Testis (tissue), 3 donors: ENCODE results near the gene INHBB. TPM values are rescaled to one million over a fixed set of nuclear protein-coding genes. Genes with fewer than 3 reads are reported as not detected.
"Not testable (repeated sequence)": the region's sequence is repeated elsewhere in the genome, so short reads cannot be mapped to it uniquely, and the experiment has no call there.

ENCODE experiments used
- DNase-seq: peaks from one replicate; pipeline ENCODE4 v3.0.0-alpha.2; 2019
- H3K27ac ChIP-seq, 2 donors: fragments of 200-600 bp; sonication (generic); one replicate each; pipeline ENCODE4 v1.5.1; 2019
- H3K27me3 ChIP-seq: fragments of 200-600 bp; sonication (generic); one replicate; pipeline ENCODE4 v1.5.1; 2019
- H3K36me3 ChIP-seq: fragments of 200-600 bp; sonication (generic); one replicate; pipeline ENCODE4 v1.5.1; 2017; ENCODE audit warnings: low read depth; ENCODE audit errors: missing control alignments
- H3K4me1 ChIP-seq: fragments of 200-600 bp; sonication (generic); one replicate; pipeline ENCODE4 v1.5.1; 2019
- H3K4me3 ChIP-seq, 2 donors: fragments of 200-600 bp; sonication (generic); one replicate each; pipeline ENCODE4 v1.5.1; 2017 to 2019
- H3K9me3 ChIP-seq: fragments of 200-600 bp; sonication (generic); one replicate; pipeline ENCODE4 v1.5.1; 2017
- CTCF ChIP-seq, 3 experiments: fragments of 450-650 bp in 2 of 3; fragments of 200-600 bp in 1 of 3; sonication (generic) in 1 of 3; IDR thresholded peaks; one replicate each; pipeline ENCODE4 v1.5.1; 2016 to 2019; ENCODE audit warnings: antibody characterized with exemption in 3 of 3, mild to moderate bottlenecking in 2 of 3, moderate library complexity in 1 of 3
- POLR2A ChIP-seq: fragments of 450-650 bp; IDR thresholded peaks from one replicate; pipeline ENCODE4 v1.6.1; 2017; ENCODE audit warnings: antibody characterized with exemption, mild to moderate bottlenecking, moderate library complexity
- WGBS, 2 donors: methylation state at CpG; one replicate each; pipeline ENCODE4 v1.1.5; 2018; 5-methylcytosine and 5-hydroxymethylcytosine counted together
- intact Hi-C: fragments of 100-400 bp; cut with DNase I; formaldehyde crosslinking; loops from one replicate; pipeline ENCODE4 v1.15.1; 2023; ENCODE audit warnings: low total_unique reads
- polyA plus RNA-seq: library from polyadenylated mRNA; stranded (reverse); fragments of 350-450 nt; fragmentation: Illumina TruSeq; extraction: RNeasy Lipid Tissue Mini Kit (QIAGEN cat#74804); gene quantifications from one replicate; pipeline ENCODE4 v1.2.3, GENCODE V29; 2014; ENCODE audit warnings: low read depth, low replicate concordance; ENCODE audit not compliant: insufficient read depth
- total RNA-seq, 2 donors: library from RNA; depleted of rRNA; stranded (reverse); fragments of >200 nt; gene quantifications; one replicate each; pipeline ENCODE4 v1.2.3, GENCODE V29; 2016

The INHBB gene
- total and polyA plus RNA-seq, 3 donors from 2014 or later: 46.1 to 123 (median 55.4) TPM

- intact Hi-C loops: no loop called here
- Histone ChIP-seq H3K4me1 (no peaks in the 10 kb centered on the region), H3K9me3 (no peaks in the 10 kb centered on the region), H3K27ac (no peak overlapping the region), H3K36me3 (no peaks in the 10 kb centered on the region), H3K27me3 (no peaks in the 10 kb centered on the region), H3K4me3 (no peak overlapping the region)
- TF ChIP-seq POLR2A: no peak
- TF ChIP-seq CTCF (IDR thresholded peaks at IDR 0.05): no peak
- no peak for DNase-seq
- WGBS, 2 donors: 95 to 96% methylated on average over 5 of the region's 5 CpGs
Measured at GRCh38 chr2:120305937-120306490, 39.9 kb upstream of the INHBB start.

- no peak for DNase-seq
- intact Hi-C loops: no loop called here
Measured at GRCh38 chr2:120307482-120307881, 38.5 kb upstream of the INHBB start.

DNA sequence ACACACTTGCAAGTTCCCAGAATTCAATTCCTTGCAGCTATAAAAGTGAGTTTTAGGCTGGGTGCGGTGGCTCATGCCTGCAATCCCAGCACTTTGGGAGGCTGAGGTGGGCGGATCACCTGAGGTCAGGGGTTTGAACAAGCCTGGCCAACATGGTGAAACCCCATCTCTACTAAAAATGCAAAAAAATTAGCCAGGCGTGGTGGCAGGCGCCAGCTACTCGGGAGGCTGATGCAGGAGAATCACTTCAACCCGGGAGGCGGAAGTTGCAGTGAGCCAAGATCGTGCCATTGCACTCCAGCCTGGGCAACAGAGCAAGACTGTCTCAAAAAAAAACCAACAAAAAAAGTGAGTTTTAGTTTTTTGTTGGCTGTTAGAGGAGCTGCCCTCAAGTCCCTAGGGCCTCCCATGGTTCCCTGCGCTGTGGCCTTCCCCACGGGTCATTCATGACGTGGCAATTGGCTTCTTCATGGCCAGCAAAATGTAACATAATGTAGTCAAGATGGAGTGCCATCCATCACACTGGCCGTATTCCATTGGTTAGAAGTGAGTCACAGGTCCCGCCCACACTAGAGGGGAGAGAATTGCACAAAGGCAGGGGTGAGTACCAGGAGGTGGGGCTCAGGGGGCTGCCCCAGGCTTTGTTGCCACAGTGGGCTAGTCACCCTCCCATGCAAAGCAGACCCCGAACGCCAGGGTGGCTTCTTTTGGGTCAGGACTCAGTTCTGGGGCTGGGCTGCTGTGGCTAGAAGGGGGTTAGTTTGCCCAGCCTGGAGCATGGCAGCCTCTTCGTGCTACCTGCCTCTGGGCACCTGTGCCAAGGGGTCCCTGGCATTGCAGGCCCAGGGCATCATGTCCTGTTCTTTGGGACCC is 37.7 kb upstream of the INHBB start:
- no peak for DNase-seq
- intact Hi-C loops: no loop called here
- no peaks in the 10 kb centered on the region for H3K36me3 ChIP-seq
- H3K27me3 ChIP-seq: no peaks in the 10 kb centered on the region
- H3K27ac ChIP-seq: no peak overlapping the region
- H3K9me3 ChIP-seq: no peaks in the 10 kb centered on the region
- TF ChIP-seq CTCF (IDR thresholded peaks at IDR 0.05): no peak
- no peak for TF ChIP-seq POLR2A
- 94% methylated on average over 13 to 16 of the region's 16 CpGs for WGBS, 2 donors
- H3K4me3 ChIP-seq: no peak overlapping the region
- H3K4me1 ChIP-seq: peaks cover 3% of the 10 kb centered on the region

More at GRCh38 chr2:120307482-120307881, 38.5 kb upstream of the INHBB start:
- no peak overlapping the region for H3K4me3 ChIP-seq
- H3K4me1 ChIP-seq: no peaks in the 10 kb centered on the region
- no peak overlapping the region for H3K27ac ChIP-seq
- 65 to 73% methylated on average over 7 of the region's 7 CpGs for WGBS, 2 donors
- no peaks in the 10 kb centered on the region for H3K27me3 ChIP-seq
- TF ChIP-seq POLR2A (no peak), CTCF (IDR thresholded peaks at IDR 0.05) (no peak)
- no peaks in the 10 kb centered on the region for H3K36me3 ChIP-seq
- H3K9me3 ChIP-seq: no peaks in the 10 kb centered on the region

DNA sequence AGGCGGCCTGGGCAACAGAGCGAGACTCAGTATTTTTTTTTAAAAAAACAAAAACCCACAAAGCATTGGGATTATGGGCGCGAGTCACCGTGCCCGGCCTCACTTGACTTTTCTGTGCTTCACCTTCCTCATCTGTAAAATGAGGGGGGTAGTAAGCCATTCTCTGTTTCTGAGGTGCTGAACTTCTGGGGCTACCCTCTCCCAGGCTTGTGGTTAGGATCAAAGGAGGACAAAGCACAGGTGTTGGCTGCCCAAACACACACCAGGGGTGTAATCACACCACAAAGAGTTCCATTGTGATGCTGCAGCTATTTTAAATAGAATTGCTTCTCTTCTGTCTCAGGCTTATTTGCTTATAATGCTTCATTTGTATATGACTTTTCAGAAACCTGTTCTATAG is 35.8 kb upstream of the INHBB start:
- Histone ChIP-seq H3K9me3 (no peaks in the 10 kb centered on the region), H3K27me3 (no peaks in the 10 kb centered on the region), H3K36me3 (no peaks in the 10 kb centered on the region), H3K4me3 (no peak overlapping the region), H3K27ac (no peak overlapping the region), H3K4me1 (peaks cover 9% of the 10 kb centered on the region)
- WGBS, 2 donors: 90 to 94% methylated on average over 6 of the region's 6 CpGs
- DNase-seq: no peak
- TF ChIP-seq POLR2A (no peak), CTCF (IDR thresholded peaks at IDR 0.05) (no peak)
- intact Hi-C loops: no loop called here

- intact Hi-C loops, DNase-seq, H3K4me3 ChIP-seq, H3K9me3 ChIP-seq, H3K4me1 ChIP-seq, H3K27me3 ChIP-seq, H3K36me3 ChIP-seq, H3K27ac ChIP-seq: not testable (repeated sequence)
- 91 to 99% methylated on average over 8 of the region's 8 CpGs for WGBS, 2 donors
Measured at GRCh38 chr2:120310841-120311240, 35.1 kb upstream of the INHBB start.
